HG03045 (cell line): ENCODE results near the gene LGALS7.
"Not testable (repeated sequence)": the region's sequence is repeated elsewhere in the genome, so short reads cannot be mapped to it uniquely, and the experiment has no call there.

Experiments
- ATAC-seq: cut with Tn5 transposase; IDR thresholded peaks from one replicate; pipeline ENCODE4 v1.9.1; 2021; ENCODE audit warnings: mild to moderate bottlenecking, moderate library complexity; ENCODE audit not compliant: unreplicated experiment

The LGALS7 gene

DNA sequence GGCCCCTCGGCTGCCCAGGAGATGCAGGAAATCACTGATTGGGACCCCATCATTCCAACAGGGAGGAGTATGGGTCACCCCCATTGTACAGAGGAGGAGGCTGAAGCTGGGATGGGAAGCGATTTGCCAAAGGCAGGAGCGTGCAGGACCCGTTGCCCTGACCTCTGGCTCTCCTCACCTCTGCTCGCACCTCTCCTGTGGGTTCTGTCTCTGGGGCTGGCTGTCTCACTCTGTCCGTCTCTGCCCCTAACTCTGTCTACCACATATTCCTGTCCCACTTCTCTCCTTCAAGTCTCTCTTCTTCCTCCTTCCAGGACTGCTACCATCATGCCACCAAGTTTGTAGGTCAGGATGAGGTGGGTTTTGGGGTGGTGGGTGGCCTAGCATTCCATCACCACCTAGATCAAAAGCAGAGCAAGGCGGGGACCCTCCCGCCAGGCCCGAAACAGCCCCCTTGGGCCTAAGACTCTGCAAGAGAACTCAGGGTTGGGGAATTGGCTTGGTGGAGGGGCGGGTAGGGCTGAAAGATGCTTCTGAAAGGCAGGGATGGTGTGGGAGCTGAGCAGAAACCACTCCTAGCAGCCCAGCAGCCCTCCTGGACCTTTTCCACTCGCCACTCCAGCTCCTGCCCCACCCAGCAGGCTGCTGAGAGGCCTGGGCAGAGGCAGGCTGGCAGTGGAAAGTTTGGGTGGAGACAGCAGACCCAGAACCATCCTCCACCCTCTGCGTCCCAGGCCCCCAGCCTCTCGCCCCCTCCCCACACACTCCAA is 1.0 kb upstream of the LGALS7 start:
- no peak for ATAC-seq

DNA sequence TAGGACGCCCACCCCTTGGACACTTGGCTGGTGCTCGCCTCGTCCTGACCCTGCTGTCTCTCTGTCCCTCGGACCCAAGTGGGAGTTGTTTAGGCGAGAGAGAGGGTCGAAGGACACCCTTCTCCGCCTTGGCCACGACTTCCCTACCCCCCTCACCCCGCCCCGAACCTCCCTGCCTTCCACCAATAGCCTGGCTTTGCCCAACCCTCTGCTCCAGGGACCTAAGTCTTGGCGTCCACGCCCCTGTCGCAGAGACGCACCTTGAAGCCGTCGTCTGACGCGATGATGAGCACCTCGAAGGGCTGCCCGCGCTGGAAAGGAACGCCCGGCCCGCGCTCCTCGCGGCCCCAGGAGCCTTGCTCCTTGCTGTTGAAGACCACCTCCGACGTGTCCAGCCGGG is 1.7 kb downstream of the LGALS7 start:
- ATAC-seq = not testable (repeated sequence)

DNA sequence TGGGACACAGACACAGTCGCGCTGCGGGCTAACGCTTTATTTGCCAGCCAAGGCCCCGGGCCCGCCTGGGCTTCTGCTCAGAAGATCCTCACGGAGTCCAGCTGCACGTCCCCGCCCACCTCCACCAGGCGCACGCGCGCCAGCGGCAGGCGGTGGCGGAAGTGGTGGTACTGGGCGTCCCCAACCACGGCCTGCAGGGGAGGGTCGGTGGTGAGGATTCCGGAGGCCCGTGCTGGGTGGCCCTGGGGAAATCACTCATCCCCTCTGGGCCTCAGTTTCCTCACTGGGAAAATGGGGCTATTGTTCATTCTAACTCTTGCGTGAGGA is 2.4 kb downstream of the LGALS7 start:
- not testable (repeated sequence) for ATAC-seq

DNA sequence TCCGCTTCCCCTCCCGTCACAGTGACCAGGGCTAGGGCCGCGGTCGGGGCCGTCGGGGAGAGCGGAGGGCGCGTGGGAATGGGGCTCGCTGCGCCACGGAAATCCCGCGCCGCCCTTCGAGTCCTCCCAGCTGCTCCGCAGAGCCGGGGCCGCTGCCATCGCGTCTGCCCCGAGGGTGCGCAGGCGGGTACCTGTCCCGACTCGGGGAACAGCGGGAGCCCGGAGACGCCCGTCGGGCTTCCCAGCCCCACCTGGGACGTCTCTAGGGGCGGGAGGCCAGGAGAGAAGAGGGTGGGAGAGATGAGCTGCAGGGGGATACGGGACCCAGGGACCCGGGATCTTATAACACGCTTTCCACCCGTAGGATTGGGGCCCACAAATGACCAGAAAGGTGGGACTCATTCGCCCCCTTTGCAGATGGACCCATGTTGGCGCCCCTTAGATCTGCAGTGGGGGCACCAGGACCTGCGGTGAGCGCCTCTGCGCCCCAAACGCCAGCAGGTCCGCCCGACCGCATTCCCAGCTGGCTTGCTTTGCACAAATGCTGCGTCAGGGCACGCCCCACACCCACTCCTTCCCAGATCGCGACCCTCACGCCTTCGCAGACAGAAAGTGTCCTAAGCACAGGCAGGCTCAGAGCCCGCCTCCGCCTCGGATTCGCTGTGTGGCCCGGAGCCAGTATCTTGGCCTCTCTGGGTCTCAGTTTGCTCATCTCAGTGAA is 2.9 kb downstream of the LGALS7 start:
- ATAC-seq = not testable (repeated sequence)

DNA sequence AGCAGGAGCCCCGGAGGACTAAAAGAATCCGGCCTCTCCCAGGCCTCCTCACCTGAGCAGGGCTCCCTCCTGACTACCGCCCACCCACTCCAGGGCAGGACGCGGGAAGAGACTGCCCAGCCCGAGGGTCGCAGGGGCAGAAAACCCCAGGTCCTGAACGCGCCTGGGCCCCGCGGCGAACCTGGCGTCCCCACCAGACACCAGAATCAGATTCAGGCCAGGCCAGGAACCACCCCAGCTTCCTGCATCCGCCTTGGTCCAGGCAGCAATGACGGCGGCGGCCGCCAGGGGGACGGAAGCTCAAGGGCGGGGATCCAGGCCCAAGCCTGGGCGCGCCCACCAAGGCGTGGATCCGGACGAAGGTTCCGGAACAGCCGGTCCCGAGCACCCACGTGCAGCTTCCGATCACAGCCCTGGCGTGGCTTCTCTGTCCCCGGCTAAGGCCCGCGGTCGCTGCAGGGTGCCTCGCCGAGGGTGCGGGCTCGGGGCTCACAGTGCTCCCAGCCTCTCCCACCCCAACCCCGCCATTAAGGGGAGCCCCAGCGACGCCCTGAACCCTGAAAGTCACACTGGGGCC is 3.6 kb downstream of the LGALS7 start:
- ATAC-seq = peak; percentile 69

DNA sequence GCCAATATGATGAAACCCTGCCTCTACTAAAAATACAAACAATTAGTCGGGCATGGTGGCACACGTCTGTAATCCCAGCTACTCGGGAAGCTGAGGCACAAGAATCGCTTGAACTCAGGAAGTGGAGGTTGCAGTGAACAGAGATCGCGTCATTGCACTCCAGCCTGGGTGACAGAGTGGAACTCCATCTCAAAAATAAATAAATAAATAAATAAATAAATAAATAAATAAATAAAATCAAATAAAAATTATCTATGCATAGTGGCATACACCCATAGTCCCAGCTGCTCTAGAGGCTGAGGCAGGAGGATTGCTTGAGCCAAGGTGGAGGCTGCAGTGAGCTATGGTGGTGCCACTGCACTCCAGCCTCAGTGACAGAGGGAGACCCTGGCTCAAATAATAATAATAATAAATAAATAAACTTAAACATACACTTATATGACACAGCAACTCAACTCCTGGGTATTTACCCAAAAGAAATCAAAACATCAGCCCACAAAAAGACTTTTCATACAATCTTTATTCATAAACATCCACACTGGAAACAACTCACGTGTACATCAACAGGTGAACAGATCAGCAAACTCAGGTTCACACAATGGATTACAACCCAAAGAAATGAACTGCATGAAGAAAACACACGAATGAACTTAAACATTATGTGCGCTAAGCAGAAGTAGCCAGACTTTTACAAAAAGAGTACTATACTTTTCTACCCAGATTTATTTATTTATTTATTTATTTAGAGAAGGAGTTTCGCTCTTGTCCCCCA is 6.9 kb downstream of the LGALS7 start:
- no peak for ATAC-seq

DNA sequence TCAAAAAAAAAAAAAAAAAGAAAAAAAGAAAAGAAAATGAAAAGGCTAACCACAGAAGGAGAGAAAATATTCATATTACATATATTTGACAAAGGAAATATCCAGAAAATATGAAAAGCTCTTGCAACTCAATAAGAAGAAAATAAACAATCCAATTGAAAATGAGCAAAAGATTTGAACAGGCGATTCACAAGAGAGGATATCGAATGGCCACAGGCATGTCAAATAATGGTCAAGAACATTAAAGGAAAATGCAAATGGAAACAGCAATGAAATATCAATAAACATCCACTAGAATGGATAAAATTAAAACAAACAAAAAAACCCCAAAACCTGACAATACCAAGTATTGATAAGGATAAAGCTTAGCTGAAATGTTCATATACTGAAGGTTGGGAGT is 8.1 kb downstream of the LGALS7 start:
- no peak for ATAC-seq

DNA sequence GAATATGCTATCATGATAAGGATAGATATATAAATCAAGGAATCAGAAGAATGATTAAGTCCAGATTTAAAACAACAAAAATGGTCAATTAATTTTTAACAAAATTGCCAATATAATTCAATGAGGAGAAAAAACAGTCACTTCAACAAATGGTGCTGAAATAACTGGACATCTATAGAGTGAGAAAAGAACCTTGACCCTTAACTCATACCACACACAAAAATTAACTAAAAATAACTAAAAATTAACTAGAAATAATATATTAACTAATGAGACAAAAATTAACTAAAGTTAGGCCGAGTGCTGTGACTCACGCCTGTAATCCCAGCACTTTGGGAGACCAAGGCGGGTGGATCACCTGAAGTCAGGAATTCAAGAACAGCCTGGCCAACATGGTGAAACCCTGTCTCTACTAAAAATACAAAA is 9.5 kb downstream of the LGALS7 start:
- ATAC-seq = no peak

DNA sequence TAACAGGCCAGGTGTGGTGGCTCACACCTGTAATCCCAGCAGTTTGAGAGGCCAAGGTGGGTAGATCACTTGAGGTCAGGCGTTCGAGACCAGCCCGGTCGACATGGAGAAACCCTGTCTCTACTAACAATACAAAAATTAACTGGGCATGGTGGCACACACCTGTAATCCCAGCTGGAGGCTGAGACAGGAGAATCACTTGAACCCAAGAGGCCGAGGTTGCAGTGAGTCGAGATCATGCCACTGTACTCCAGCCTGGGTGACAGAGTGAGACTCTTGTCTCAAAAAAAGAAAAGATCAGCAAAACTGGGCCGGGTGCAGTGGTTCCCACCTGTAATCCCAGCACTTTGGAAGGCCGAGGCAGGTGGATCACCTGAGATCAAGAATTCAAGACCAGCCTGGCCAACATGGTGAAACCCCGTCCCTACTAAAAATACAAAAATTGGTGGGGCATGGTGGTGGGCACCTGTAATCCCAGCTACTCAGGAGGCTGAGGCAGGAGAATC is 11.4 kb downstream of the LGALS7 start:
- not testable (repeated sequence) for ATAC-seq

DNA sequence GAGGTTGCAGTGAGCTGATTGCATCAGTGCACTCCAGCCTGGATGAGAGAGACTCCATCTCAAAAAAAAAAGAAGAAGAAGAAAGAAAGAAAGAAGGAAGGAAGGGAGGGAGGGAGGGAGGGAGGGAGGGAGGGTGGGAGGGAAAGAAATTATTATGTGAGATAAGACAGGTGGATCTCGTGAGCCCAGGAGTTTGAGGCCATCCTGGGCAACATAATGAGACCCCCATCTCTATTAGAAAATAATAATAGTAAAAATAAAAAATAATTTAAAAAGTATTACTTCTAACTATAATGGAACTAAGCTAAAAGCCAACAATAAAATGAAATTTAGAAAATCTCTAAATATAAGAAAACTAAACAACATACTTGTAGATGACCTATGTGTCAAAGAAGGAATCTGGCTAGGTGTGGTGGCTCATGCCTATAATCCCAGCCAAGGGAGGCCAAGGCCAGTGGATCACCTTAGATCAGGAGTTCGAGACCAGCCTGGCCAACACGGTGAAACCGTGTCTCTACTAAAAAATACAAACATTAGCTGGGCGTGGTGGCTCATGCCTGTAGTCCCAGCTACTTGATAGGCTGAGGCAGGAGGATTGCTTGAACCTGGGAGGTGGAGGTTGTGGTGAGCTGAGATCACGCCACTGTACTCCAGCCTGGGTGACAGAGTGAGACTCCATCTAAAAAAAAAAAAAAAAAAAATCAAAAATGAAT is 12.4 kb downstream of the LGALS7 start:
- ATAC-seq = not testable (repeated sequence)

DNA sequence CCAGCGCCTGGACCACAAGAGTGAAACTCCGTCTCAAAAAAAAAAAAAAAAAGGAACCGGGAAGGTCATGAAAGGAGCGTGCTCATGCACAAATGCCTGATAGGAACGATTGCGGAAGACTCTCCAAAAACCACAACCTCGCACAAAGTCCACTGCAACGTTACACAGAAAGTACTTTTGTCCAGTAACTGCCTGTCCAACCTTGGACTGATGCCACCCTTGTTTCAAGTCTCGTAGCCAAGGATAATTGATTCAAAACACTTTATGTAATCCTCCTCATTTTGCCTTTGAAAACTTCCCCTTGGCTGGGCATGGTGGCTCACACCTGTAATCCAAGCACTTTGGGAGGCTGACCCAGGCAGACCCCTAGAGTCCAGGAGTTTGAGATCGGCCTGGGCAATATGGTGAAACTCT is 13.7 kb downstream of the LGALS7 start:
- ATAC-seq = no peak

DNA sequence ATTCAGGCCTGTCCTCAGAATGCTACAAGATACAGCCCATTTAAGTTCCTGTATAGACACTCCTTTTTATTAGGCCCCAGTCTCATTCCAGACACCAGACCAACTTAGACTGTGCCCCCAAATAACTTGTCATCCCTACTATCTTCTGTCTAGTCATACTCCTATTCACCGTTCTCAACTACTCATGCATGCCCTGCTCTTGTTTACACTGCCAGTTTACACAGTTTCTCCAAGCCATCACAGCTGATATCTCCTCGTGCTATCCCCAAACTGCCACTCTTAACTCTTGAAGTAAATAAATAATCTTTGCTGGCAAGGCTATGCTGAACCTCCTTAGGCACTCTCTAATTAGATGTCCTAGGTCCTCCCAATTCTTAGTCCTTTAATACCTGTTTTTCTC is 19.1 kb downstream of the LGALS7 start:
- not testable (repeated sequence) for ATAC-seq

DNA sequence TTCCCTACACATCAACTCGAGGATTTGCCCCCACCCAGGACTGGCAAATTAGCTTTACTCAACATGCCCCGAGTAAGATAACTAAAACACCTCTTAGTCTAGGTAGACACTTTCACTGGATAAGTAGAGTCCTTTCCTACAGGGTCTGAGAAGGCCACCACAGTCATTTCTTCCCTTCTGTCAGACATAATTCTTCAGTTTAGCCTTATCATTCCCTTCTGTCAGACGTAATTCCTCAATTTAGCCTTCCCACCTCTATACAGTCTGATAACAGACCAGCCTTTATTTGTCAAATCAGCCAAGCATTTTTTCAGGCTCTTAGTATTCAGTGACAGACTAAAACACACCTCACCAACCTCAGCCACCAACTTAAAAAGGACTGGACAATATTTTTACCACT is 19.5 kb downstream of the LGALS7 start:
- not testable (repeated sequence) for ATAC-seq

DNA sequence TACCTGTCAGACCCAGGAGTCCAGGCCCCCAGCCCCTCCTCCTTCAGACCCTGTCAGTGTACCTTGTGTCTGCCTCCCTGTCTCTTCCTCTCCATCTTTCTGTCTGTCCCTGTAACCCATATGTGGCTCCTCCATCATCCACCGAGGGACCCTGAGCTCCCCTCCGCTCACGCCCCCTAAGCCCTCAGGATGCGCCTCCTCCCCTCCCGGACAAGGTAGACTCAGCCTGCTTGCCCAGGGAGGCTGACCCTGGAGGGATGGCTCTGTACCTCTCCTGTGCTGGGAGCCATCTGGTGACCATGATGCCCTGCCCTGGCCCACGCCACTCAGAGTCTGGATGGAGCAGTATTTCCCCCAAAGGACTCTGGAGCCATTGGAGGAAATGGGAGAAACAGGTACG is 28.0 kb downstream of the LGALS7 start:
- ATAC-seq = no peak

DNA sequence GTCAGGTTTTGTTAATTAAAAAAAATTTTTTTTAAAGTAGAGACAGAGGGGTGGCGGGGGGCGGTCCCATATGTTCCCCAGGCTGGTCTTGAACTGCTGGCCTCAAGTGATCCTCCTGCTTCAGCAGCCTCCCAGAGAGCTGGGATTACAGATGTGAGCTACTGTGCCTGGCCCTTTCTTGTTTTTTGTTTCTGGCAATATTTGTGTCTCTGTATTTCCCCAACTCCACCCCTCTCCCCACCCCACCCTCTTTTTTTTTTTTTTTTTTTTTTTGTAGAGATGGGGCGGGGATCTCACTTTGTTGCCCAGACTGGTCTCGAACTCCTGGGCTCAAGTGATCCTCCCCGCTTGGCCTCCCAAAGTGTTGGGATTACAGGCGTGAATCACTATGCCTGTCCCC is 28.4 kb downstream of the LGALS7 start:
- no peak for ATAC-seq

DNA sequence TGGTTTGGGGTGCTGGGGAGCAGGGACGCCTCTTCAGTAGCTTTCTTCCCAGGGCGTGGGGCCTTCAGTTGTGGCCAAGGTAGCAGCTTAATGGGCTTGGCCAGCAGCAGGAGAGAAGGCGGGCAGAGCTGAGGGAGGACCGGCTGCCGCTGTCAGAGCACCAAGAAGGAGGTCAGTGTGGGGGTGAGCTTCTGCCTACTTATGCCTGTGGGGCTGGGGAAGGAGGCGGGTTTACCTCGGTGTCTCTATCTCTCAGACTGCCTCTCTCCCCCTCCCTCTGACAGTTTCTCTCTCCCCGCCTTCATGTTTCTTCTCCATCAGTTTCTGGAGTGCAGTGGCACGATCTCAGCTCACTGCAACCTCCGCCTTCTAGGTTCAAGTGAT is 29.0 kb downstream of the LGALS7 start, which contains the start of gene CAPN12:
Gene CAPN12, minus strand, starts transcription at position 177 of the 384 bp plus-strand sequence. CDS start 309 bp downstream, outside the sequence.
- no peak for ATAC-seq

DNA sequence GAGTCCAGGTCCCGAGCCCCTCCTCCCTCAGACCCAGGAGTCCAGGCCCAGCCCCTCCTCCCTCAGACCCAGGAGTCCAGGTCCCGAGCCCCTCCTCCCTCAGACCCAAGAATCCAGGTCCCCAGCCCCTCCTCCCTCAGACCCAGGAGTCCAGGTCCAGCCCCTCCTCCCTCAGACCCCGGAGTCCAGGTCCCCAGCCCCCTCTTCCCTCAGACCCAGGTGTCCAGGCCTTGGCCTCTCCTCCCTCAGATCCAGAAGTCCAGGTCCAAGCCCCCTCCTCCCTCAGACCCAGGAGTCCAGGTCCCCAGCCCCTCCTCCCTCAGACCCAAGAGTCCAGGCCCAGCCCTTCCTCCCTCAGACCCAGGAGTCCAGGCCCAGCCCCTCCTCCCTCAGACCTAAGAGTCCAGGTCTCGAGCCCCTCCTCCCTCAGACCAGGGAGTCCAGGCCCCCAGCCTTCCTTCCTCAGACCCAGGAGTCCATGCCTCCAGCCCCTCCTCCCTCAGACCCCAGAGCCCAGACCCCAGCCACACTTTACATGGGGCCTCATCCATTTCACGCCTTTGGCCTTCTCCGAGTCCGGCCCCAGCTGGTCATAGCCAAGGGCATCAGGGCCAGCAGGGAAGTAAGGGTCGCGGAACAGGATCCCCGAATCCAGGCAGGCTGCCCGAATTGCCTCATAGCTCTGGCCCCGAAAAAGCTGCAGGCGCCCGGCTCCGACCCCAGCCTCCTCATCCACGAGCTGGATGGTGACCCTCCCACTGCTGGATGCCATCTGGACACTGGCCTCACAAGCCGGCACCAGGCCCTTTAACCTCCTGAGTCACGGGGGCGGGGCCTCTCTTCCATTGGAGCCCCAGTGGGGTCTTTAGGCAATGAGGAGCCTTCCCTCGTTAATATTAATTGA is 29.7 kb downstream of the LGALS7 start:
- no peak for ATAC-seq

DNA sequence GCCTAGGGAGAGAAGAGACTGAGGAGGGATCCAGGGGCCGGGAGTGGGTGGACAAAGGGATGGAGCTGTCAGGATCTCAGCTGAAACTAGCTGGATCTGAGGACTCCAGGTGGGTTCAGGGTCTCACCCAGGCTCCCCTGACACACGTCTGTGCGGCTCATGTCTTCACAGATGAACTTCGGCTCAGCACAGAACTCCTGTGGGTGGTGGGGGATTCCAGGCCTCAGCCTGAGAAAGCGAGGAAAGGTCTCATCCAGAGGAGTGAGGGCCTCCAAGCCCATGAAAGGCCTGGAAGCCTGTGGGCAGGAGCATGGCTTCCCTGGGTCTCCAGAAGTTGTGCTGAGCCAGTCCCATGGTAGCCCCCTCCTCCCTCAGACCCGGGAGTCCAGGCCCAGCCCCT is 30.4 kb downstream of the LGALS7 start:
- ATAC-seq = no peak

DNA sequence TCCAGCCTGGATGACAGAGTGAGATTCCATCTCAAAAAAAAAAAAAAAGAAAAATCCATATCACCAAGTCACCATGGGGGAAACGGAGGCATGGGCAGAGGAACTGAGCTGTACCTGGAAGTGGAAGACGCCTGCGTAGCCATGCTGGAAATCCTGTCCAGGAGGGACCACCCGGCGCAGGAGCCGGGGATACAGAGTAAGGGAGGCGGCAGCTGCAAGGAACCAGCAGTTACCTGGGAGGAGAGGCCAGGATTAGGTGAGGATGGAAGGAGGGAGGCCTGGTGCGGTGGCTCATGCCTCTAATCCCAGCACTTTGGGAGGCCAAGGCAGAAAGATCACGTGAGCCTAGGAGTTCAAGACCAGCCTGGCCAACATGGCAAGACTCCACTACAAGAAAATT is 31.0 kb downstream of the LGALS7 start:
- ATAC-seq = no peak
